ENCODE measurements around the gene MAS1.
"Not testable (repeated sequence)": the region's sequence is repeated elsewhere in the genome, so short reads cannot be mapped to it uniquely, and the experiment has no call there.

MAS1 gene

DNA sequence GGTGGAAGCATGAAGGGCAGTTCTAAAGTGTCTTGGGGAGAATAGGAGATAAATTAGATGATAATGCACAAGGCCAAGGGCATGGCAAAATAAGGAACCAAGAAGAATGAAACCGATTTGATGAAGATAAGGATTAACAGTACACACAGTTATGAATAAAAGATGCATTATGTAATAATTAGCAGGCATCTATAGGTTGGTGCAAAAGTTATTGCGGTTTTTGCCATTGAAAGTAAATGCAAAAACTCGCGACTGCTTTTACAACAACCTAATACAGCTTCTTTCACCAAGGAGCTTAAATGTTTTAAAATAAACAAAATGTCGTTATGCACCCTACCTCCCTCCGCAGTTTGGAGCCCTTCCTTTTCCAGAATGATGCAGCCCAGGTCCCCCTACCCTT is 29.0 kb downstream of the MAS1 start:
- DNase-seq: no peak

DNA sequence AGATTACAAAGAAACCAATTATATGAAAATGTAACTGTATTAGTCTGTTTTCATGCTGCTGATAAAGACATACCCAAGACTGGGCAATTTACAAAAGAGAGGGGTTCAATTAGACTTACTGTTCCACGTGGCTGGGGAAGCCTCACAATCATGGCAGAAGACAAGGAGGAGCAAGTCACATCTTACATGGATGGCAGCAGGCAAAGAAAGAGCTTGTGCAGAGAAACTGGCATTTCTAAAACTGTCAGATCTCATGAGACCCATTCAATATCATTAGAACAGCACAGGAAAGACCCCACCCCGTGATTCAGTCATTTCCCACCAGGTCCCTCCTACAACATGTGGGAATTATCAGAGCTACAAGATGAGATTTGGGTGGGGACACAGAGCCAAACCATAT is 33.4 kb downstream of the MAS1 start:
- not testable (repeated sequence) for DNase-seq

DNA sequence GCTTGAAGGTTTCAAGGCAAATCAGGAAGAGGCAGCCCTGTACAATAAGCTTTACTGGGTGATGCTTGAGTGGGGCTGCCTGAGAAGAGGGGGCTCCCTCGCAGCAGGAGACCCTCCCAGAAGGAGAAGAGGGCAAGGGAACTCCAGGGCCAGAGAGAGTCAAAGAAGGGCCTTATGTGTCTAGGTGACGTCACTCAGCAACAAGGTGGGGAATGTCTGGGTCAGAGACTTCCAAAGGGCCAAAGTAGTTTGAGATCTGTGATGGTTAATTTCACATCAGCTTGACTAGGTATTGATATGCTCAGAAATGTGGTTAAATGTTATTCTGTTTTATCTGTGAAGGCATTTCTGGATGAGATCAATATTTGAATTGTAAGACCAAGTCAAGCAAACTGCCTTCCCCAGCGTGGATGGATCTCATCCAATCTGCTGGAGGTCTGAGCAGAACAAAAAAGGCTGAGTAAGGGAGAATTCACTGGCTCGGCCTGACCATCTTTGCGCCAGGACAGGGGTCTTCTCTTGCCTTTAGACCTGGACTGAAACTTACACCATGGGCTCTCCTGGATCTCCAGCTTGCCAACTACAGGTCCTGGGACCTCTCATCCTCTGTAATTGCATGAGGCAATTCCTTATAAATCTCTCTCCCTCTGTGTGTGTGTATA is 35.9 kb downstream of the MAS1 start:
- DNase-seq: no peak

DNA sequence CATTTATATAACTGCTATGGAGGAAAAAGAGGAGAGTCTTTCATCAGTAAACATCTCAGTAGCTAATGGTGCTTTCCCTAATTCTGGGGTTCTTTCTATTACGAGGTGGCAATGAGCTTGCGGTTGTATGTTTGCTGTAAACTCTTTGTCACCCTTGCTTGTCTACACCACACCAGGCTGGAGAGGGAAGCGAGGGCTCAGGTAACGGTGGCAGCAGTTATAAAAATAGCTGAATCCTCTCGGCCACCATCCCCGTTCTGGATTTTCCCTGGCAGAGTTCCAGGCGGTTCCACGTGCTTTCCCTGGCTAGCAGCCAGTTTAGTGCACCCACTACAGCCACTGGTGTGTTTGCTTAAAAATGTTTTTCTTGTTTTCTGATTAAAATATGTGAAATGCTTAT is 39.0 kb downstream of the MAS1 start:
- no peak for DNase-seq

DNA sequence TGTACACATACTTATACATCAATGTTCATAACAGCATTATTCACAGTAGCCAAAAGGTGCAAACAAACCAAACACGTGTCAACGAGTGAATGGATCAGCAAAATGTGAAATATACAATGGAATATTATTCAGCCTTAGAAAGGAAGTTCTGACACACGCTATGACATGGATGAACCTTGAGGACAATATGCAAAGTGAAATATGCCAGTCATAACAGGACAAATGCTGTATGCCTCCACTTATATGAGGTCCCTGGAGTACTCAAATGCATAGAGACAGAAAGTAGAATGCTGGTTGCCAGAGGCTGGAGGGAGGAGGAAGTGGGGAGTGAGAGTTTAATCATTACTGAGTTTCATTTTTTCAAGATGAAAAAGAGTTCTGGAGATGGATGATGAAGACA is 40.3 kb downstream of the MAS1 start:
- DNase-seq: no peak

DNA sequence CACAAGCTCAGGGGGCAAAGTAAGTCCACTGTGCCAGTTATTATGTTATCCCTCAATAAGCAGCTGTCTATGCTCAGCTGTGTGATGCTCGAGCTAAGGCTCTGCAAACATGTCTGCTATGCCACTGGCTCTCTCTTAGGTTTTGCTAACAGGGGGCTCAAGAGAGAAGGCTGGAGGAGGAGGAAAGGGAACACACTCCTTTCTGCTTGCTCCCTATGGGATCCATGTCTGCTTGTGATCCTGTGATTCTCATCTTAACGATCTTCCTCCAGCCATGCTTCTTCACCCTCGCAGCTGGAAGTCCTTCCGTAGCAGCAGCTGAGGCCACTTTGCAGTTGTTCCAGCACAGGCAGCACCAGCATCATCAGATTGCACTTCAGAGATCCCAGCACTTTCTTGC is 41.1 kb downstream of the MAS1 start:
- DNase-seq: no peak

DNA sequence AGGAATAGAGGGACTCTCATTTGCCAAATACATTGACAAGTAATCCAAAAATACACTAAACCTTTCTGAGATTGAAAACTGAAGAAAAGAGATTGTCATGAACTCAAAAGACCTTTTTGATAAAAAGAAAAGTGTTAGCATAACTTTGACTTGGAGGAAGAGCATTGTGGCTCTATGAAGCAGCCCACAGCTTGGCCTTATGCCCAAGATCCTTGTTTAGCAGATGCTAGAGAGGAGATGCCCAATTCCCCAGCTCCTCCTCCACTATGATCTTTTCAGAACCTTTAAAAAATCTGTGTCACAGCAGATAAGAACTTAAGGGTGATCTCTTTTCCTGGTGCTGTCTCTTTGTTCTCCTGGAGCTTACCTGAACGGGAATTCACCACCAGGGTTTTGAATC is 42.3 kb downstream of the MAS1 start:
- DNase-seq: no peak

DNA sequence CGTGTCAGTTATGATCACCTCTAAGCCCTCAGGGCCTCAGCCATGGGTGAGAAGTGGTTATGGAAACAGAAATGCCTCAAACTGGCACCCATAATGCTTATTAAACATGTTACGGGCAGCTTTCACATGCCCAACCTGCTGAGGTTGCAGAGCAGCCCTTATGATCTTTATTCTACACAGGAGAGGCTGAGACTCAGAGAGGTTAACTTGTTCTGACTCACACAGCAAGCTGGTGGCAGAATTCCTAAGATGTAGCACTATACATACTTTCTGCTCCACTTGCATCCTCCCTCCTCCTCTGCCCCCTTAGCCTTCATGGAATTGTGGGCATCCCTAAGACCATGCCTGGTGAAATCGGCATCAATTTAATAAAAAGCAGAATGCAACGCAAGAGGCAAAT is 43.4 kb downstream of the MAS1 start:
- DNase-seq: no peak

DNA sequence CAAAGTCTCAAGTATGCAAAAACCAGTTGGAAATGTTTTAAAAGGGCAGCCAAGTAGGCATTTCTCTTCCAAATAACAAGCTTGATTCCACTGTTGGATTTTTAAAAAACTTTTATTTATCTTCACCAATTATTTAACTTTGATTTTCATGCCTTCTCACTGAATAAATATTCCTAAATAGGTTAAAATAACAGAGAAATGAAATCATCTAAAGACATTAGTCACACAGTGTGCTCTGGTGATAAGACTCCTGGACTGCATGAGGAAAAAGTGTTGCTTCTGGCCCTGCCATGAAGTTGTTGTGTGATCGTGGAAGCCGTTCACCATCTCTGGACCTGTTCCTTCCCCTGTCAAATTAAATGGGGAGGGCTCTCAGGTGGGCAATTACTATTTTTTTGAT is 44.3 kb downstream of the MAS1 start:
- DNase-seq: no peak

DNA sequence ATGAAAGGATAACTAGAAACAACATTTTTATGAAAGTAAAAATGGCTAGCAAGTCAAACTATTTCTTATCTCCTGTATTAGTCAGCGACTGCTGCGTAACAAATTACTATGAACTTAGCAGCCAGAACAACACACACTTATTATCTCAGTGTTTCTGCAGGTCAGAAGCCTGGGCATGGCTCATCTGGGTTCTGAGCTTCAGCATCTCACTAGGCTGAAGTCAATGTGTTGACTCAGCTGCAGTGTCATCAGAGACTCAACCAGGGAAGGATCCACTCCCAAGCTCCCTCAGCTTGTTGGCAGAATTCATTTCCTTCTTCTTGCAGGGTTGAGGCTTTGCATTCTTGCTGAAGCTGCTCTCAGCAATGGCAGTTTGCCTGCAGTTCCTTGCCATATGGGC is 44.8 kb downstream of the MAS1 start:
- DNase-seq: no peak

DNA sequence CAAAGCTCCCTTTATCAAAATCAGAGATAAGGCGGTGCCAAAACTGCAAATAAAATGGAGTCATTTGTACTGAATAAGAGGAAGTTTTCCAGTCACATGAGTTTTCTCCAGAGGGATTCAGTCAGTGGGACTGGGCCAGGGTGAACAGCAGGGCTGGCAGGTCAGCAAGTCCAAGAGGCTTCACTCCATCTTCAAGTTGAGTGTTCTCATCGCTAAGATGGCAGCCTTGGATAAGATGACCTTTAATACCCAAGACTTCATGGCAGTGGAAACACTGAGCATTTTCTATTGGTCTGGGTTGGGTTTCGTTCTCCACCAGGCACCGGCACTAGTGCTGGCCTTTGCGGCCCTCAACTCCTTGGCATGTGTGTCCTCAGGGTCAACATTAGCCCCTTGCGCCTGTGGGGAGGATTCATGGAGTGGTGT is 48.8 kb downstream of the MAS1 start:
- no peak for DNase-seq
